ENCODE results near the gene RNFT2. TPM values are rescaled to one million over a fixed set of nuclear protein-coding genes. Genes with fewer than 3 reads are reported as not detected.
"Not testable (repeated sequence)": the region's sequence is repeated elsewhere in the genome, so short reads cannot be mapped to it uniquely, and the experiment has no call there.

The RNFT2 gene
- total RNA-seq, 1 donor from 2014 or later: 1.9 TPM

- no peak for DNase-seq (ENCODE audit: low read depth in 2 of 2)
Observed at GRCh38 chr12:116792403-116792802, 54.3 kb downstream of the RNFT2 start.

- DNase-seq (ENCODE audit: low read depth in 2 of 2): no peak
Observed at GRCh38 chr12:116794725-116795124, 56.6 kb downstream of the RNFT2 start.

GRCh38 chr12:116797885-116798284 is 59.8 kb downstream of the RNFT2 start:
- DNase-seq (ENCODE audit: low read depth in 2 of 2): no peak

GRCh38 chr12:116798719-116799118 is 60.6 kb downstream of the RNFT2 start:
- no peak for DNase-seq (ENCODE audit: low read depth in 2 of 2)

GRCh38 chr12:116799955-116800354 is 61.8 kb downstream of the RNFT2 start:
- no peak for DNase-seq (ENCODE audit: low read depth in 2 of 2)

GRCh38 chr12:116800918-116801317 is 62.8 kb downstream of the RNFT2 start:
- no peak for DNase-seq (ENCODE audit: low read depth in 2 of 2)

GRCh38 chr12:116802018-116802417 is 63.9 kb downstream of the RNFT2 start:
- no peak for DNase-seq (ENCODE audit: low read depth in 2 of 2)

- no peak for DNase-seq (ENCODE audit: low read depth in 2 of 2)
Observed at GRCh38 chr12:116803013-116803736, 65.1 kb downstream of the RNFT2 start.

- DNase-seq (ENCODE audit: low read depth in 2 of 2): no peak
Observed at GRCh38 chr12:116804051-116804450, 65.9 kb downstream of the RNFT2 start.

GRCh38 chr12:116806845-116807440 is 68.8 kb downstream of the RNFT2 start:
- no peak for DNase-seq (ENCODE audit: low read depth in 2 of 2)

GRCh38 chr12:116807546-116807945 is 69.4 kb downstream of the RNFT2 start:
- no peak for DNase-seq (ENCODE audit: low read depth in 2 of 2)

GRCh38 chr12:116808113-116809105 is 70.3 kb downstream of the RNFT2 start:
- DNase-seq (ENCODE audit: low read depth in 2 of 2): no peak

GRCh38 chr12:116812238-116812637 is 74.1 kb downstream of the RNFT2 start:
- no peak for DNase-seq (ENCODE audit: low read depth in 2 of 2)

GRCh38 chr12:116813271-116814041 is 75.3 kb downstream of the RNFT2 start:
- no peak for DNase-seq (ENCODE audit: low read depth in 2 of 2)

- not testable (repeated sequence) for DNase-seq (ENCODE audit: low read depth in 2 of 2)
Observed at GRCh38 chr12:116814766-116815165, 76.7 kb downstream of the RNFT2 start.

GRCh38 chr12:116818341-116818856 is 80.3 kb downstream of the RNFT2 start:
- peak; percentile 52 to 80 for DNase-seq (ENCODE audit: low read depth in 2 of 2)

- peak; percentile 66 to 93 for DNase-seq (ENCODE audit: low read depth in 2 of 2)
Observed at GRCh38 chr12:116818948-116819832, 81.1 kb downstream of the RNFT2 start.

- DNase-seq (ENCODE audit: low read depth in 2 of 2): no peak
Observed at GRCh38 chr12:116820064-116820656, 82.0 kb downstream of the RNFT2 start.

GRCh38 chr12:116821291-116821690 is 83.2 kb downstream of the RNFT2 start:
- DNase-seq (ENCODE audit: low read depth in 2 of 2): no peak

- DNase-seq (ENCODE audit: low read depth in 2 of 2): no peak
Observed at GRCh38 chr12:116827432-116827831, 89.3 kb downstream of the RNFT2 start.
